GM19397 (cell line): ENCODE measurements around the gene SCGB1D4.

Source experiments
- ATAC-seq: cut with Tn5 transposase; IDR thresholded peaks from one replicate; pipeline ENCODE4 v1.9.1; 2021; ENCODE audit warnings: mild to moderate bottlenecking, moderate library complexity; ENCODE audit not compliant: unreplicated experiment

SCGB1D4 gene

GRCh38 chr11:62280452-62280851 lies 18.4 kb downstream of the SCGB1D4 start:
- ATAC-seq = no peak

- ATAC-seq = no peak
Measured at GRCh38 chr11:62273789-62274275, 25.0 kb downstream of the SCGB1D4 start.

GRCh38 chr11:62273284-62273683 lies 25.6 kb downstream of the SCGB1D4 start:
- ATAC-seq = no peak

- ATAC-seq = no peak
Measured at GRCh38 chr11:62269654-62270278, 29.1 kb downstream of the SCGB1D4 start, which contains the start of gene SCGB2A2. Gene SCGB2A2 (plus strand): TSS chr11:62270158. CDS start chr11:62270217, 59 bp downstream.

- ATAC-seq = no peak
Measured at GRCh38 chr11:62267576-62267975, 31.3 kb downstream of the SCGB1D4 start.

- no peak for ATAC-seq
Measured at GRCh38 chr11:62267050-62267449, 31.8 kb downstream of the SCGB1D4 start.

- ATAC-seq = no peak
Measured at GRCh38 chr11:62266558-62266957, 32.3 kb downstream of the SCGB1D4 start.

GRCh38 chr11:62264004-62264403 lies 34.9 kb downstream of the SCGB1D4 start:
- no peak for ATAC-seq

GRCh38 chr11:62260261-62260953 lies 38.5 kb downstream of the SCGB1D4 start:
- ATAC-seq = no peak

- no peak for ATAC-seq
Measured at GRCh38 chr11:62256281-62256680, 42.6 kb downstream of the SCGB1D4 start.

- no peak for ATAC-seq
Measured at GRCh38 chr11:62253999-62254542, 44.8 kb downstream of the SCGB1D4 start.

GRCh38 chr11:62251698-62252097 lies 47.2 kb downstream of the SCGB1D4 start:
- no peak for ATAC-seq
